Raji (cell line): ENCODE data around the gene GJB2.

Source experiments
- POLR2A ChIP-seq: IDR thresholded peaks from 2 replicates; pipeline ENCODE4 v1.6.1; 2011; ENCODE audit warnings: low read depth, low read length, control low read depth; ENCODE audit not compliant: insufficient read depth

Gene GJB2

DNA sequence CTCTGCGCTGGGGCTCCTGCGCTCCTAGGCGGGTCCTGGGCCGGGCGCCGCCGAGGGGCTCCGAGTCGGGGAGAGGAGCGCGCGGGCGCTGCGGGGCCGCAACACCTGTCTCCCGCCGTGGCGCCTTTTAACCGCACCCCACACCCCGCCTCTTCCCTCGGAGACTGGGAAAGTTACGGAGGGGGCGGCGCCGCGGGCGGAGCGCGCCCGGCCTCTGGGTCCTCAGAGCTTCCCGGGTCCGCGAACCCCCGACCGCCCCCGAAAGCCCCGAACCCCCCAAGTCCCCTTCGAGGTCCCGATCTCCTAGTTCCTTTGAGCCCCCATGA is at the start of gene GJB2:
TSS of gene GJB2 (minus strand) at position 103 of the 326 bp plus-strand sequence. CDS start 3,357 bp downstream, outside the sequence.
- no peak for TF ChIP-seq POLR2A

DNA sequence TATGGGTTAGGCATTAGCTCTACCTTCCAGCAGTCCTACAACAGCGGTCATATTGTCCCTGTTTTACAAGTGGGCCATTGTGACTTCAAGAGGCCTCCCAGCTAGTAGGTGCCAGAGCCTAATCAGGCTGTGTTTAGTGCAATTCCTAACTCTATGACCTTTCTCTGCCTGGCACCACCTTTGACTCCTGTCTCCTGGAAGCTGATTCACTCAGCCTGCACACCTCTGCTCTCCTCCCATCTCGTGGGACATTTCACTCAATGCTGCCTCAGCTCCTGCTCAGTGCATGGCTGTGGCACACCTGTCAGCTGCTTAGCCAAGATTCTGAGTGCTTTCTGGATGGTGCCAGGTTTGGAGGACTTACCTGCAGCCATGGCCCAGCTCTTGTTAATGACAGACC is 48.9 kb upstream of the GJB2 start:
- no peak for TF ChIP-seq POLR2A

GRCh38 chr13:20239748-20240147 is 47.0 kb upstream of the GJB2 start:
- TF ChIP-seq POLR2A: no peak

- TF ChIP-seq POLR2A: no peak
Observed at GRCh38 chr13:20232556-20233277, 40.0 kb upstream of the GJB2 start.

- TF ChIP-seq POLR2A: no peak
Observed at GRCh38 chr13:20231839-20232555, 39.3 kb upstream of the GJB2 start, which contains the start of gene GJB6. TSS of gene GJB6 (minus strand) at chr13:20232319. CDS start at chr13:20223480, 8,839 bp downstream.

GRCh38 chr13:20230913-20231838 is 38.4 kb upstream of the GJB2 start:
- no peak for TF ChIP-seq POLR2A

DNA sequence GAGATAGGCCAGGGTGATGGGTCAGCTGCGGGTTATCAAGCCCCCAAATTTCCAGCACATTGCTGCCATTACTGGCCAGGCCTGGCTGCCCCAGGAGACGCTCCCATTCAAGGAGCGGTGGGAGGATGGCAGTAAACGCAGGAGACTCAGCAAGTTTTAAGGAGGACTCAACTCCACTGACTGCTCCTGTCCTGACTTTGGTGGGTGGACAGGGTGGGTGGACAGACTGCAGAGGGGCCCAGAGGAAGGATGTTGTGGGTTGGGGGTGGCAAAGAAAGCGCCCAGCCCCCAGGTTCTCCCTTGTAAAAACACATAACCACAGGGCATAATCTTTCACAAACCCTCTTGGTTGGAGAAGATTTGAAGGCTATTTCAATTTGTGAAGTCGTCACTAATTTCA is 35.0 kb upstream of the GJB2 start:
- TF ChIP-seq POLR2A: no peak

- TF ChIP-seq POLR2A: no peak
Observed at GRCh38 chr13:20227288-20227687, 34.5 kb upstream of the GJB2 start.

DNA sequence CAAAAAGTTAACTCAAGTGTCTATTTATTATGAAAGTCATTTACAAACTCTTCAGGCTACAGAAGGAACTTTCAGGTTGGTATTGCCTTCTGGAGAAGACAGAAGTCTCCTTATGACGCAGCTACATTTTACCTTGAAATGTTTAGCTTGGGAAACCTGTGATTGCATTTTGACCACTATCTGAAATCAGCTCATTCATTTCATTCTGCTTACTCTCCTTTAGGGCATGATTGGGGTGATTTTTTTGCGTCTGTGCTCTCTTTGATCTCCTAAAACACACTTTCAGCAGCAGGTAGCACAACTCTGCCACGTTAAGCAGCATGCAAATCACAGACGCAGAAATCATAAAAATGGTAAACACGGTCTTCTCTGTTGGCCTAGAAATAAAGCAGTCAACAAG is 29.8 kb upstream of the GJB2 start:
- no peak for TF ChIP-seq POLR2A

- no peak for TF ChIP-seq POLR2A
Observed at GRCh38 chr13:20221772-20222171, 29.0 kb upstream of the GJB2 start.

DNA sequence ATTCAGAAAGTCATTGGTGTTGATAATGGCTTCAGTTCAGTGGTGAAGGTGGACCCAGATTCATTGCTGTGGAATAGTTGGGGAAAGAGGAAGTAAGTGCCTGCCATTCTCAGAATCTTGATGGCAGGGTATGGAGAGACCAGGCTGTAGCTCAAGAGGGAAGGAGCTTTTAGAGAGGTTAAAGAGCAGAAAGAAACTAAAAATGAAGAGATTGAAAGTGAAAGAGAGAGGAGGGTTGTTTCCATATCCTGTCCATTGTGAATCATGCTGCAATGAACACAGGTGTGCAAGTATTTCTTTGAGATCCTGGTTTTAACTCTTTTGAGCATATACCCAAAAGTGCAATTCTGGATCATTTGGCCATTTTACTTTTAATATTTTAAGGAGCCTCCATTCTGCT is 26.8 kb upstream of the GJB2 start:
- no peak for TF ChIP-seq POLR2A

GRCh38 chr13:20217168-20217567 is 24.4 kb upstream of the GJB2 start:
- no peak for TF ChIP-seq POLR2A

DNA sequence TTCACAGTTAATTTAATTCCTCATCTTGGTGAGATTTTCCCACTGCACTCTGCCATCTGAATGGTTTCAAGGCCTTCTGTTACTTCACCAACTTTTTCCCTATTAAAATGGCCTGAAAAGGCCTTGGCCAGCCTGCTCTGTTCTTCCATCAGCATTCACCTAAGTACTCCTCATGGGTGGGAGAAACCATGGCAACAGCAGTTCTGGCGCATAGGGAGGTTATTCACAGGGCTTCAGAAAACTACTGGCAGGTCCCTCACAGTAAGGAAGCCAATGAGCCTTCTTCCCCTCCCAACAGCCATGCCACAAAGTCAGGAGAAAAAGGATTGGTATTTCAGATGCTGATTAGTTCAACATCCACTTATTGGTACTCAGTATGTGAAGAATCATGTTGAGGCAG is 17.2 kb upstream of the GJB2 start:
- no peak for TF ChIP-seq POLR2A

GRCh38 chr13:20206698-20207235 is 14.0 kb upstream of the GJB2 start:
- TF ChIP-seq POLR2A: no peak

- no peak for TF ChIP-seq POLR2A
Observed at GRCh38 chr13:20206065-20206697, 13.4 kb upstream of the GJB2 start.
